HG03039 (cell line): ENCODE results near the gene PILRA.
A peak's percentile ranks its signal among the peaks of the same experiment; 100 is the strongest.
"Not testable (repeated sequence)": the region's sequence is repeated elsewhere in the genome, so short reads cannot be mapped to it uniquely, and the experiment has no call there.

Experiments
- ATAC-seq: cut with Tn5 transposase; IDR thresholded peaks from one replicate; pipeline ENCODE4 v1.9.1; 2021; ENCODE audit warnings: mild to moderate bottlenecking, moderate library complexity; ENCODE audit not compliant: unreplicated experiment

The PILRA gene

DNA sequence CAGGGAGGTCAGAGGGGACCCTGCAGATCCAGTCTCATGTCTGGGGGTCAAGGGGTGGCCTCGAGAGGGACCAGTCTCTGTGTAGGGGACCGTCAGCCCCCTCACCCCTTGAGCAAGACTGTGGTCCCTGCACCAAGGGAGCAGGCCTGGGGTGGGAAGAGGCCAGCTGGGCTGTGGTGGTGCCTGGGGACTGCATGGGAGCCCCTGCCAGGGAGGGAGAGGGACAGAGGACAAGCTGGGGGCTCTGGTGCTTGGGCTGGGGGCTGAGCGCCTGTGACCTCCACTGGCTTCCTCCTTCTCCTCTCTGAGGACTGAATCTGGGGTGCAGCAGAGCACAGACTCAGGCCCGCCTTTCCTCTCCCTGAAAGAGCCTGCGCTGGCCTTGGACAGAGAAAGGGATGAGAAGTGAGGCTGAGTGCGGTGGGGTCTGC, 16.1 kb upstream of the PILRA start:
- no peak for ATAC-seq

DNA sequence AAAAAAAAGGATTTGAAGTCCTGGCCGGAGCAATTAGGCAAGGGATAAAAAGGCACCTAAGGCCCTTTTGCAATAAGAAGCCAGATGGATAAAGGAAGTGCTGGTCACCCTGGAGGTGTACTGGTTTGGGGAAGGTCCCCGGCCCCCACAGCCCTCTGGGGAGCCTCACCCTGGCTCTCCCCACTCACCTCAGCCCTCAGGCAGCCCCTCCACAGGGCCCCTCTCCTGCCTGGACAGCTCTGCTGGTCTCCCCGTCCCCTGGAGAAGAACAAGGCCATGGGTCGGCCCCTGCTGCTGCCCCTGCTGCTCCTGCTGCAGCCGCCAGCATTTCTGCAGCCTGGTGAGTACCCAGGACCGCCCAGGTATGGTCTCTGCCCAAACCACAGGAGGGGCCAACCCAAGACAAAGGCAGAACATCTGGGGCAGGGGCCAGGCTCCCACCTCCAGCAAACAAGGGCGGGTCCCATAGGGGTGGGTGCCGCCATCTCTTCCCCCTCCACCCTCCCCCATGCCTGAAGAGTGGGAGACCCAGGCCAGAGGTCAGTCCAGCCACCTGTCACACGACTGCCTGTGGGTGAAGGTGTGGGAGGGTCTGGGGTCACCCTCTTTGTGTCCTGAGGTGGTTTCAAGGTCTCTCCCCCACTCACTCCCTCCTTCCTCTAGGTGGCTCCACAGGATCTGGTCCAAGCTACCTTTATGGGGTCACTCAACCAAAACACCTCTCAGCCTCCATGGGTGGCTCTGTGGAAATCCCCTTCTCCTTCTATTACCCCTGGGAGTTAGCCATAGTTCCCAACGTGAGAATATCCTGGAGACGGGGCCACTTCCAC, 15.0 kb upstream of the PILRA start, which contains the start of gene PILRB:
TSS of gene PILRB (plus strand) at position 91 of the 830 bp plus-strand sequence. CDS start at position 277, 186 bp downstream.
- no peak for ATAC-seq

DNA sequence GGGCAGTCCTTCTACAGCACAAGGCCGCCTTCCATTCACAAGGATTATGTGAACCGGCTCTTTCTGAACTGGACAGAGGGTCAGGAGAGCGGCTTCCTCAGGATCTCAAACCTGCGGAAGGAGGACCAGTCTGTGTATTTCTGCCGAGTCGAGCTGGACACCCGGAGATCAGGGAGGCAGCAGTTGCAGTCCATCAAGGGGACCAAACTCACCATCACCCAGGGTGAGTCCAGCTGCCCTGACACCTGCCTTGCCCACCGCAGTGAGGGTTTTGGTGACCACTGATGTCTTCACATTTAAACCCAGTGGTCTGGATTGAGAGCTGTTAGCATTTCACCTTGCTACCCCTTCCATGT, 14.5 kb upstream of the PILRA start:
- no peak for ATAC-seq

DNA sequence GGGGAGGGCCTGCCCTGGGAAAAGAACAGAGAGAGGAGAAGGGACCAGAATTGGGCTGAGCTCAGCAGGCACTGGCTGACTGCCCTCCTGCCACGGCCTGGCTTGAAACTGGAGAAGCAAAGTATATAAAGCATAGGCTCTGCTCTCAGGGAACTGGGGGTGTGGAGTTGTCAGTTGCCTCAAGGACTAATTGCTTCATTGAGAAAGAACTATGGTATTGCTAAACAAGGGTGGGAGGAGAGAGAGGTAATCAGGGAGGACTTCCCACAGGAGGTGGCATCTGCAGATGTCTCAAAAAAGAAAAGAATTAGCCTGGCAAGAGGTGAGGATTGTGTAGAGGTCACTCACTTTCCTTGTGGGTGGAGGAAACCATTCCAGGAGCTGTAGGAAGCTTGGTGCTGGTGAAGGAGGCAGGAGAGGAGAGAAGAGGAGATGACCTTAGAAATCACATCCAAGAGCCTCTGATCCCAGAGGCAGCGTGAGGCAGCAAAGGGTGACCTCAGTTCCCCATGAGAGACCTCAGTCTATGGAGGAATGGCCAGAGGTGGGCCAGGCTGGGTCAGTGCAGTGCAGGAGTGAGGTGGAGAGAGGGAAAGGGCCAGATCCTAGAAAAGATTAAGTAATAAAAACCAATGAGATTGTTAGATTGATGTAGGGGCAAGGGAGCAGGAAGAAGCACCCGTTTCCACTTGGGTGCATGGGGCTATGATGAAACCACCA, 13.0 kb upstream of the PILRA start:
- no peak for ATAC-seq

DNA sequence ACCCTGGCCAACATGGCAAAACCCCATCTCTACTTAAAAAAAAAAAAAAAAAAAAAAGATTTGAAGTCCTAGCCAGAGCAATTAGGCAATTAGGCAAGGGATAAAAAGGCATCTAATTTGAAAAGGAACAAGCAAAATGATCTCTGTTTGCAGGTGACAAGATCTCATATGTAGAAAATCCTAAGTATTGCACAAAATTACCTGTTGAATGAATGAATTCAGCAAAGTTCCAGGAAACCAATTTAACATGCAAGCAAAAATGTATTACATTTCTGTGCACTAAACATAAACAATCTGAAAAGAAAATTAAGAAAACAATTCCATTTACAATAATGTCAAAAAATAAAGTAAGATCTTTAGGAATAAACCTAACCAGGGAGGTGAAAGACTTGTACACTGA, 10.2 kb upstream of the PILRA start:
- no peak for ATAC-seq

DNA sequence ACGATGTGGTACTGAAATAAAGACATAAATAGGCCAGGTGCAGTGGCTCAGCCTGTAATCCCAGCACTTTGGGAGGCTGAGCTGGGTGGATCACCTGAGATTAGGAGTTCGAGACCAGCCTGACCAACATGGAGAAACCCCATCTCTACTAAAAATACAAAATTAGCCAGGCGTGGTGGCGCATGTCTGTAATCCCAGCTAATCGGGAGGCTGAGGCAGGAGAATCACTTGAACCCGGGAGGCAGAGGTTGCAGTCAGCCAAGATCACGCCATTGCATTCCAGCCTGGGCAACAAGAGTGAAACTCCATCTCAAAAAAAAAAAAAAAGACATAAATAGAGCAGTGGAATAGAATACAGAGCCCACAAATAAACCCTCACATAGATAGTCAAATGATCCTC, 9.5 kb upstream of the PILRA start:
- ATAC-seq: not testable (repeated sequence)

DNA sequence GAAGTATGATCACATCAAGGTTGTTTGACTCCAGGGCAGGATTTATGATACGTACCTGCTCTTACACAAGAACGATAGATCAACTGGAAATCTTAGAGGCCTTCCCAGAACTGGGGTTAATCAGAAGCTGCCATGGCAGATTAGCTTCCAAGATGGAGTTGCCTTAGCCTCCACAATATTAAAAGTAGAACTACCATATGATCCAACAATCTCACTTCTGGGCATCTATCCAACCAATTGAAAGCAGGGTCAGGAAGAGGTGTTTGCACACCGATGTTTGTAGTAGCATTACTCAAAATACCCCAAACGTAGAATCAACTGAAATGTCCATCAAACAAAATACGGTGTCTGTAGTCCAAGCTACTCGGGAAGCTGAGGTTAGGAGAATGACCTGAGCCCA, 8.8 kb upstream of the PILRA start:
- ATAC-seq: no peak

DNA sequence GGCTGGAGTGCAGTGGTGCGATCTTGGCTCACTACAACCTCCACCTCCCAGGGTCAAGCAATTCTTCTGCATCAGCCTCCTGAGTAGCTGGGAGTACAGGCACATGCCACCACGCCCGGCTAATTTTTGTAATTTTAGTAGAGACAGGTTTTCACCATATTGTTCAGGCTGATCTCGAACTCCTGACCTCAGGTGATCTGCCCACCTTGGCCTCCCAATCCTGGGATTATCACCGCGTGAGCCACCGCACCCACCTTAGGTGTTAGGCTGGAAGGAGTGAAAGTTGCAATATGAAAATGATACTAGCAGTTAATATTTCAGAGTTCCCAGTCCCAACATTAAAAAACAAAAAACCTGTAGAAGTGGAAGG, 7.3 kb upstream of the PILRA start:
- ATAC-seq: not testable (repeated sequence)

DNA sequence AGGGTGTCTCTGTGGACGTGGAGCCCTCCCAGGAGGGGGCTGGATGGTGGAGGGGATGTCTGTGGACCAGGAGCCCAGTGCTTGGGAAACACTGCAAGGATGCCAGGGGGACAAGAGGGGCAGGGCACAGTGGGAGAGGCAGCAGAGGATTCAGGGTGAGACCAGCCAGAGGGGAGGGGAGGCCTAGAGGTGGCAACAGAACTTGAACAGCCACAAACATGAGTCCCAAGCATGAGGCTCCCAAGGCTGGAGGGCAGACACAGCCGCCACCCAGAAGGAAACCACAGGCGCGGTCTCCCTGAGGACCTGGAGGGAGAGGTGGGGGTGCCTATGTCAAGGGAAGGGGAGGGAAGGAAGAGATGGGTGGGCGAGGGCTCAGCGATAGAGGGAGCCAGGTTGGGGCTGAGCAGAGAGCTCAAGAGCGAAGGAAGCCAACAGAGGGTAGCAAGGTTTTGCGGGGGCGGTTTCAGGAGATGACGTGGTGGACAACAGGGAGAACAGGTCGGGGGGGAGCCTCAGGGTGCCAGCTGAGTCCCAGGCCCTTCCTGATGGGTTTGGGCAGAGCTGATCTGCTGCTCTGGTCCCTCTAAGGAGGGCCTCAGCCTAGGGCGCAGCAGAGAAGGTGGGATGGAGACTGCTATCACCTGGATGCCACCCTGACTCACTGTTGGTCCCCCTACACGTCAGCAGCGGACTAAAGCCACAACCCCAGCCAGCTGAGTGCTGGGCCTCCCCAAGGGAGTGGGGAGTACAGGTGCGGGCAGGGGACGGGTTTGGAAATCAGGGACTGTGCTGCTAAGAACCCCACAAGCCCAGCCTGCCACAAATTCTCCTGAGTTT, 6.7 kb upstream of the PILRA start:
- ATAC-seq: no peak

DNA sequence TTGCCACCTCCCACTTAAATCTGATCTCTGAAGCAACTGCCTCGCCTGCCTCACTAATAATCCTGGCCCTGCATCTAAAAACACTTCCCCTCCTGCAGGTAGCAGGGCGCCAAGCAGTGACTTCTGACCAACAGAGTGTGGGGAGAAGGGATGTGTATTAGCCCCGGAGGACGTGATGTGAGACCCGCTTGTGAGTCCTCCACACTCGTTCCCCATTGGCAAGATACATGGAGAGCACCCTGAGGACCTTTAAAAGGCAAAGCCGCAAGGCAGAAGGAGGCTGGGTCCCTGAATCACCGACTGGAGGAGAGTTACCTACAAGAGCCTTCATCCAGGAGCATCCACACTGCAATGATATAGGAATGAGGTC, 6.1 kb upstream of the PILRA start:
- ATAC-seq: no peak

DNA sequence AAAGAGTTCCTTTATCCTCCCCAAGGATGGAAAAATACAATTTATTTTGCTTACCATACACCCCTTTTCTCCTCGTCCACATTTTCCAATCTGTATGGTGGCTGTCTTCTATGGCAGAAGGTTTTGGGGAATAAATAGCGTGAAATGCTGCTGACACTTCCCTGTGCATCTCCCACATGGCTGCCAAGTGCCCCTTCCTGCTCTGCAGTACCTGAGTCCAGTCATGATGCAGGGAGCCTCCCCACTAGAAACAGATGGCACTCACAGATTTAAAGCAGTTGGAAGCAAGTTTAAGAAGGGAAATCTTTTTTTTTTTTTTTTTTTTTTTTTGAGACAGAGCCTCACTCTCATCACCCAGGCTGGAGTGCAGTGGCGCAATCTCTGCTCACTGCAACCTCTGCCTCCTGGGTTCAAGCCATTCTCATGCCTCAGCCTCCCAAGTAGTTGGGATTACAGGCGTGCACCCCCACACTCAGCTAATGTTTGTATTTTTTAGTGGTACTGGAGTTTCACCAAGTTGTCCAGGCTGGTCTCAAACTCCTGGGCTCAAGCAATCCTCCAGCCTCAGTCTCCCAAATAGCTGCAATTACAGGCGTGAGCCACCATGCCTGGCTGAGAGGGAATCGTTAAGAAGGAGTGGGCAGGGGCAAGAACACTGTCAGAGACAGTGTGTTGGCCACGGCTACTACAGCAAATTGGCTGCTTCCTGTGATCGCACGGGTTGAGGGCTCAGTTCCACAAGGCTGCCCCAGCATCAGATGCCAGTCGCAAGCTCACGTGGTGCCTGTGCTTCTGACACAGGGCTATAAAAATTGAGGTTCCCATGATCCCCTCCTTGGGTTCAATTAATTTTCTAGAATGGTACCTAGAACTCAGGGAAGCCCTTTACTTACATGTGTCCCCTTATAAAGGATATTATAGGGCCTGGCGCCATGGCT, 5.3 kb upstream of the PILRA start:
- no peak for ATAC-seq

DNA sequence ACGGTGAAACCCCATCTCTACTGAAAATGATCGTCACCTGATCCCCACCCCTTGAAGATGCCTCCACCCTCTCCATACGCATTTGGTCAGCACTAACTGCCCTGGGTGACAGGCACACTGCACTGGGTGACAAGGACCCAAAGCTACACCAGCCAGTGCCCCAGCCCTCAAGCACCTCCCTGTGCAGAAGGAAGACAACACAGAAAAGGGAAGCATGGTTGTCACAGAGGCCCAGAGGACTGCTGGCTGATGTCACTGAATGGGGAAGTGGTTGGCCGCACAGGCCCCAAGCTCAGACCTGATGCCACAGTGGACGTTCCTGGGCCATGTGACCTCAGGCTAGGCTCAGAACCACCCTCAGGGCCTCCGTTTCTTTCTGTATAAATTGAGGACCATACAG, 4.2 kb upstream of the PILRA start:
- peak; percentile 46 for ATAC-seq

DNA sequence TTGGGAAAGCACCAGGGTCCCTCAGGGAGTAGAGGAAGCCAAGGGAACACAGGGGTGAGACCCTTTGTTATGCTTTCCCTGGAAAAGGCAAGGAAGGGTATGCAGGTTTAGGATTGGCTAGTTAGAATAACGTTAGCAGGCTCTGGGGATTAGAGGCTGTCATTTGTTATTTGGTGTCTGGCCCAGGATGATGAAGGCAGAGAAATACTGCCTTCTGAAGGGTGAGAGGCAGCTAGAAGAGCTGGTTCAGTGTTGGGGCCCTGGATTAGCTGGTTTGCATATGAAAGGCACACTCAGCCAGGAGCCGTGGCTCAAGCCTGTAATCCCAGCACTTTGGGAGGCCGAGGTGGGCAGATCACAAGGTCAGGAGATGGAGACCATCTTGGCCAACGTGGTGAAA, 3.0 kb upstream of the PILRA start:
- no peak for ATAC-seq

DNA sequence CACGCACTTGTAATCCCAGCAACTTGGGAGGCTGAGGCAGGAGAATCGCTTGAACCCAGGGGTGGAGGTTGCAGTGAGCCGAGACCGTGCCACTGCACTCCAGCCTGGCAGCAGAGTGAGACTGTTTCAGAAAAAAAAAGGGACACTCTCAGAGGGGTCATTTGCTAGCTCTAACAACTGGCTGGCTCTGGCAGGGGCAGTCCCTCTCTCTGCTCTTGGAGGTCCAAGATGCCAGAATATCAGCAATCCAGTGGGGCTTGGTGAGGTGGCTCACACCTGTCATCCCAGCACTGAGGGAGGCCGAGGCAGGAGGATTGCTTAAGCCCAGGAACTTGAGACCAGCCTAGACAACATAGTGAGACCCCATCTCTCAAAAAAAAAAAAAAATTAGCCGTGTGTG, 2.5 kb upstream of the PILRA start:
- ATAC-seq: no peak

DNA sequence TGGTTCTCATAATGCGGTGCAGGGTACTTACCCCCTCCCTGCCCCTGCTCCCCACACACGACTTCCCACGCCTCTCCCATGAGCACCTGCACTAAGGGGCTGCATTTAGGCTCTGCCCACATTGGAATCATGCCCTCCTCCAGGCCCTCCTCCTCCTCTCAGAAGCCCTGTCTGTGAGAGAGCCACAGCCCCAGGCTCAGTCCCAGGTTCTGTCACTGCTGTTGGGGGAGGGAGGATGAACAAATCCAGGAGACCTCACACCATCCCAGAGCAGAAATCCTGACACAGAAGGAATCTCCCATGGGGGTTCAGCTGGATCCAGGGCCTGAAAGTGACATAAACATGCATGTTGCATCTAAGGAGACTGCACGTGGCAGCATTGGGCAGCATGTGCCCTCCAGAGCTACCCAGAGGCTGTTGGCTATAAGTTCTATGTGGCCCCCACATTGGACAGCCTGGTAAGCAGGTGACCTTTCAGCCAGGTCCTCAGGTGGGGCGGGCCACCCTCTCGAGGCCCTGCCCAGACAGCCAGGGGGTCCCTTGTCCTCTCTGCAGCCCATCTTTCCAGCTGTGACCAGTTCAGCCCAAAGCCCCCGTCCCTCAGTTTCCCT, 1.6 kb upstream of the PILRA start:
- no peak for ATAC-seq

DNA sequence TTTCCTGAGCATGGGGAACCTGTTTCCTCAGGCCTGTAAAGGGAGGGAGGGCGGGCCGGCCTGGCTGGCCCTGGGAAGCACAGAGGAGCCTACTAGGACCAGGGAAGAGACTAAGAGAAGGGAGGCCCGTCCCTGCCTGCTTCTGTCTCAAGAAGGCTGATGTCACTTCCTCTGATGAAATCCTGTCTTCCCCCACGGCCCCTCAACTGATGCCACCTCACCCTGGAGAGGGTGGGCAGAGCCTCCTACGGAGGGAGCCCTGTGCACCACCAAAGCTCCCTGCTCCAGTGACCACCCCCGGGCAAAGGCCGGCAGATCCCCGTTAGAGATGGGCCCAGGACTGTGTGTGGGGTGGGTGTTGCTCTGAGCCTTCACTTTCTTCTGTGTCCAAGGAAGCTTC, 1.0 kb upstream of the PILRA start:
- no peak for ATAC-seq

DNA sequence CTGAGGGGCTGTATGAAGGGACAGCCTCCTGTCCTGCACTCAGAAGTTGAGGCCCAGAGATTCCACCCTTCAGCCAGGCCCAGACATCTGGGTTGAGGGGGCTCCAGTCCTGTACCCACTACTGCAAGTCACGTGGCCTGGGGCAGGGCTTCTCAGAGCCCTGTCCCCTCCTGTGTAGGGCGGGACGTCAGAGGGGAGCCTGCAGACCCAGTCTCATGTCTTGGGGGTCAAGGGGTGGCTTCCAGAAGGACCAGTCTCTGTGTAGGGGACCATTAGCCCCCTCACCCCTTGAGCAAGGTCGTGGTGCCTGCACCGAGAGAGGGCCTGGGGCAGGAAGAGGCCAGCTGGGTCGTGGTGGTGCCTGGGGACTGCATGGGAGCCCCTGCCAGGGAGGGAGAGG, 593 bp upstream of the PILRA start:
- ATAC-seq: no peak

DNA sequence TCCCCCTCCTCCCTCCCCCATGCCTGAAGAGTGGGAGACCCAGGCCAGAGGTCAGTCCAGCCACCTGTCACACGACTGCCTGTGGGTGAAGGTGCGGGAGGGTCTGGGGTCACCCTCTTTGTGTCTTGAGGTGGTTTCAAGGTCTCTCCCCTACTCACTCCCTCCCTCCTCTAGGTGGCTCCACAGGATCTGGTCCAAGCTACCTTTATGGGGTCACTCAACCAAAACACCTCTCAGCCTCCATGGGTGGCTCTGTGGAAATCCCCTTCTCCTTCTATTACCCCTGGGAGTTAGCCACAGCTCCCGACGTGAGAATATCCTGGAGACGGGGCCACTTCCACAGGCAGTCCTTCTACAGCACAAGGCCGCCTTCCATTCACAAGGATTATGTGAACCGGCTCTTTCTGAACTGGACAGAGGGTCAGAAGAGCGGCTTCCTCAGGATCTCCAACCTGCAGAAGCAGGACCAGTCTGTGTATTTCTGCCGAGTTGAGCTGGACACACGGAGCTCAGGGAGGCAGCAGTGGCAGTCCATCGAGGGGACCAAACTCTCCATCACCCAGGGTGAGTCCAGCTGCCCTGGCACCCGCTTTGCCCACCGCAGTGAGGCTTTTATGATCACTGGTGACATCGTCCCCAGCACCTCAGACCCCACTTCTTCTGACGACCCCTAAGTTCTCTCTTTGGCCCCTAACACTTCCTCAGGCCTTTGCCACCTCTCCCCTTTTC, 747 bp downstream of the PILRA start:
- not testable (repeated sequence) for ATAC-seq

DNA sequence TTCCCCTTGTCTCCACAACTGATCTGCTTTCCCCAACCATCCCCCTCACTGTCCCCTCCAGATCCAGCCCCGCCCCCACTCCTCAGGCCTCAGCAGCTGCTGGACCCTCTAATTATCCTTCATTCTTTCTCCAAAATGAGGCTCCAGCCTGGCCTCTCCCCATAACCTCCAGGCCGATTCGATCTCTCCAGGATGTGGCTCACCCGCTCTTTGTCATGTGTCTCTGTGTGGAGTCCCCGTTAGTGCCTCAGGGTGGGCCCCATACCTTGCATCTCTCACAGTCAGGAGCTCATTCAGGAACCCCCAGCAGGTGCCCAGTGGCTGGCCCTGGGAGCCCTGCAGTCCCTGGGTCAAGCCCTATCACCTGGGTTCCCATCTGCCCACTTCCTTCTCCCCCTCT, 1.3 kb downstream of the PILRA start:
- no peak for ATAC-seq
